ENCODE results near the gene C16orf74. TPM values are rescaled to one million over a fixed set of nuclear protein-coding genes. Genes with fewer than 3 reads are reported as not detected.

Gene C16orf74
- total and polyA plus RNA-seq, 12 donors, result 0.16 to 3.2 (median 0.46) TPM; not detected in 1

DNA sequence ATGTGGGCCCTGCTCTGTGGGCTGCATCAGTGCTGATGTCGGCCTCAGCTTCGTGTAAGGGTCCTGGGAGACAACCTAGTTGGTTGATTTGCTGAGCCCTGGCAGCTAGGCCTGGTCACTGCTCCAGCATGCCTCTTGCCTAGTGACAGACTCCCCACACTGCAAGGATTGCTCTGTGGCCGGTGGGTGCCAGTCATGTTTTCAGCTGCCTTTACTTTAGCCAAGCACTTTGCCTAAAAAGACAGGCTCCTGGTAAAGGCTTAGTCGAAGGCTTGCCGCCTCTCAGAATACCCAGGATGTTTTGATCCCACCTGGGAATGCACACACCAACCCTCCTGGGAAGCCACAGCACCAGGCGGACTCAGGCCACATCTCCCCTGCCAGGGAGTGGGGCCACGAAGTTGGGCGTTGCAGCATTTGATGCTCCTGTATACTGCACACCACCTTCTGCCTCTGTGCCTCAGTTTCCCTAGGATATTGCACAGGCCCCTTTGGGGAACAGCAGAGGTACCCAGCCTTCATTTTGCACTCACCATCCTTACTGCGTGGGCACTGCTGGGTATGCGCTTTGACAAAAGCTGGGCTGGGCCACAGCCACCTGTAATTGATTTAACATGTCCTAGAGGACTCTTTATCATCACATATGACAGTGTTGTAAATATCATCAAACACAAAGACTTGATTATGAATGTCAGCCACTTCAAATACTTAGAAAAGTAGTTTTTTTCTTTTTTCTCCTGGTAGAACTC lies 82.0 kb downstream of the C16orf74 start:
- H3K4me1 ChIP-seq (replicated peaks in 1 of 2), result peaks cover 5 to 8% of the 10 kb centered on the region in 2 donors
- 93 to 96% (median 95%) methylated on average over 9 to 10 of the region's 10 CpGs for WGBS, 4 donors
- TF ChIP-seq CTCF (IDR thresholded peaks at IDR 0.05), result no peak
- TF ChIP-seq POLR2A (IDR thresholded peaks at IDR 0.05), result no peak
- H3K36me3 ChIP-seq (replicated peaks in 1 of 2), result peaks cover 0 to 90% of the 10 kb centered on the region in 2 donors
- no peak overlapping the region for H3K27ac ChIP-seq
- H3K4me3 ChIP-seq, result no peak overlapping the region
- no peaks in the 10 kb centered on the region for H3K27me3 ChIP-seq
- H3K9me3 ChIP-seq (replicated peaks in 1 of 3), result no peaks in the 10 kb centered on the region
- intact Hi-C loops (cut with DNase I), result no loop called here
- DNase-seq, result no peak

DNA sequence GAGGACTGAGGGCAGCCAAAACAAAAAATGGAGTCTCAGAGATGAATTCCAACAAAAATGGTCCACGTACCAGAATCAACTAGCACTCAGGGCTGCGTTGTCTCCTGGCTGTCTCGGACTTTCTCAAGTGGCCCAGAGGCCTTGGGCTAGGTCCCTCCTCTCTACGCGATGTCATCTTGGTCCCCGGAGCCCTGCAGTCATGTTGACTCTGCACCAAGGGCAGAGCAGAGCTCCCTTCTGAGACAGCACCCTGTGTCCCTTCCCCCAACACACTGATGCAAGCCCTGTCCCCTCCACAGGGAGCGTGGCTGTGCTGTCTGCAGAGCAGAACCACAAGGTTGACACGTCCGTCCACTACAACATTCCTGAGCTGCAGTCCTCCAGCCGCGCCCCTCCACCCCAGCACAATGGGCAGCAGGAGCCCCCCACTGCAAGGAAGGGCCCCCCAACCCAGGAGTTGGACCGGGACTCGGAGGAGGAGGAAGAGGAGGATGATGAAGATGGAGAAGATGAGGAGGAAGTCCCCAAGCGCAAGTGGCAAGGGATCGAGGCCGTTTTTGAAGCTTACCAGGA lies 83.0 kb downstream of the C16orf74 start:
- peaks cover 0 to 5% of the 10 kb centered on the region in 2 donors for H3K4me1 ChIP-seq (replicated peaks in 1 of 2)
- H3K9me3 ChIP-seq (replicated peaks in 1 of 3), result no peaks in the 10 kb centered on the region
- H3K27me3 ChIP-seq, result no peaks in the 10 kb centered on the region
- 87 to 97% (median 88%) methylated on average over 10 to 16 of the region's 16 CpGs for WGBS, 4 donors
- intact Hi-C loops (cut with DNase I), result no loop called here
- DNase-seq, result no peak
- no peak overlapping the region for H3K4me3 ChIP-seq
- peaks cover 0 to 97% of the 10 kb centered on the region in 2 donors for H3K36me3 ChIP-seq (replicated peaks in 1 of 2)
- H3K27ac ChIP-seq, result no peak overlapping the region
- TF ChIP-seq POLR2A (IDR thresholded peaks at IDR 0.05) (no peak), CTCF (IDR thresholded peaks at IDR 0.05) (no peak)

GRCh38 chr16:85667261-85667660 lies 83.6 kb downstream of the C16orf74 start:
- TF ChIP-seq CTCF (IDR thresholded peaks at IDR 0.05) (no peak), POLR2A (IDR thresholded peaks at IDR 0.05) (no peak)

DNA sequence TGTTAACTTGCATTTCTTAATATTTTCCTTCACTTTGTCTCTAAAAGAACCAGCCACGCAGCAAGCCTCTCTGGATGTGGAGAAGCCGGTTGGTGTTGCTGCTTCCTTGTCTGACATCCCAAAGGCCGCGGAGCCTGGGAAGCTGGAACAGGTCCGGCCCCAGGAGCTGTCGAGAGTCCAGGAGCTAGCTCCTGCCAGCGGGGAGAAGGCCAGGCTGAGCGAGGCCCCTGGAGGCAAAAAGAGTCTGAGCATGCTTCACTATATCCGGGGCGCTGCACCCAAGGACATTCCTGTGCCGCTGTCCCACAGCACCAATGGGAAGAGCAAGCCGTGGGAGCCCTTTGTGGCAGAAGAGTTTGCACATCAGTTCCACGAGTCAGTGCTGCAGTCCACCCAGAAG lies 85.0 kb downstream of the C16orf74 start:
- 89 to 95% (median 93%) methylated on average over 3 to 13 of the region's 13 CpGs for WGBS, 4 donors
- TF ChIP-seq POLR2A (IDR thresholded peaks at IDR 0.05) (no peak), CTCF (IDR thresholded peaks at IDR 0.05) (no peak)
- Histone ChIP-seq H3K27ac (no peak overlapping the region), H3K4me1 (replicated peaks in 1 of 2) (peaks cover 0 to 5% of the 10 kb centered on the region in 2 donors), H3K27me3 (no peaks in the 10 kb centered on the region), H3K4me3 (no peak overlapping the region), H3K36me3 (replicated peaks in 1 of 2) (peaks cover 0 to 99% of the 10 kb centered on the region in 2 donors), H3K9me3 (replicated peaks in 1 of 3) (no peaks in the 10 kb centered on the region)
- intact Hi-C loops (cut with DNase I), result no loop called here
- DNase-seq, result peak in 1 of 7 donors; percentile 14

More at GRCh38 chr16:85667261-85667660, 83.6 kb downstream of the C16orf74 start:
- no peak for DNase-seq
- intact Hi-C loops (cut with DNase I), result no loop called here
- Histone ChIP-seq H3K4me3 (no peak overlapping the region), H3K27ac (no peak overlapping the region), H3K27me3 (no peaks in the 10 kb centered on the region), H3K9me3 (replicated peaks in 1 of 3) (no peaks in the 10 kb centered on the region), H3K4me1 (replicated peaks in 1 of 2) (peaks cover 0 to 5% of the 10 kb centered on the region in 2 donors), H3K36me3 (replicated peaks in 1 of 2) (peaks cover 0 to 97% of the 10 kb centered on the region in 2 donors)
- 87 to 96% (median 93%) methylated on average over 4 to 9 of the region's 9 CpGs for WGBS, 4 donors
